ENCODE results near the gene LTB4R.

LTB4R gene

DNA sequence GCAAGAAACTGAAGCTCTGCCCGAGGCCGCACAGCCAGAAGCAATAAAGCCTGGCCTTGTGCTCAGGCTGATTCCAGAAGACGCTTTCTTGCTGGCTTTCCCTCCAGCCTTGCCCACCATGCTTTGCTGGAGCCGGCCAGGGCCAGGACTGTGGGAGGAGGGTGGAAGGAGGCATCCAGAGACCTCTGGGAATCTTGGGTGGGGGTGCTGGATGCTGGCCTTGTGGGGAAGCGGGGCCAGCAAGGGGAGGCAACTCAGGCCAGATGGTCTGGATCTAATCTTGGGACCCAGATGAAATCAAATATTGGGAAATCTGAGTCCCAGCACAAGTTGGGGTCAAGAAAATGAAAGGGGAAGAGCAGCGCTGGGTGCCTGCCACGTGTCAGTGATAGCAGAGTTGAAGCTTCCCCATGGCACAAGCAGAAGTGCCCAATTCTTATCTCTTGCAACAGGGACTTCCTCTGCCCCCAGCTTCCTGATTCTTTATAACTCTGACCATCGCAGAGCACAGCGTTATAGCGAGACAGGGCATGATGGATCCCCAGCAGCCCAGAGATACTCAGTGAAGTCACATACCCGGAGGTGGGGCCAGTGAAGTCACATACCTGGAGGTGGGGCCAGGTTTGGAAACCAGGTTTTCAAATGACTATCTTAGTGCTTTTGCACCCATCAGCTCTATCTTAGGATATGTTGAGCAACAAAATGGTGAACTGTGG lies 33.5 kb upstream of the LTB4R start:
- no peak for DNase-seq (ENCODE audit: low read depth in 1 of 2, low spot score in 1 of 2)

GRCh38 chr14:24278424-24278823 lies 32.9 kb upstream of the LTB4R start:
- no peak for DNase-seq (ENCODE audit: low read depth in 1 of 2, low spot score in 1 of 2)

GRCh38 chr14:24279301-24280186 lies 31.8 kb upstream of the LTB4R start:
- DNase-seq (ENCODE audit: low read depth in 1 of 2, low spot score in 1 of 2), result peak in 1 of 2 donors; percentile 9

- DNase-seq (ENCODE audit: low read depth in 1 of 2, low spot score in 1 of 2), result no peak
Observed at GRCh38 chr14:24280797-24281460, 30.4 kb upstream of the LTB4R start.

DNA sequence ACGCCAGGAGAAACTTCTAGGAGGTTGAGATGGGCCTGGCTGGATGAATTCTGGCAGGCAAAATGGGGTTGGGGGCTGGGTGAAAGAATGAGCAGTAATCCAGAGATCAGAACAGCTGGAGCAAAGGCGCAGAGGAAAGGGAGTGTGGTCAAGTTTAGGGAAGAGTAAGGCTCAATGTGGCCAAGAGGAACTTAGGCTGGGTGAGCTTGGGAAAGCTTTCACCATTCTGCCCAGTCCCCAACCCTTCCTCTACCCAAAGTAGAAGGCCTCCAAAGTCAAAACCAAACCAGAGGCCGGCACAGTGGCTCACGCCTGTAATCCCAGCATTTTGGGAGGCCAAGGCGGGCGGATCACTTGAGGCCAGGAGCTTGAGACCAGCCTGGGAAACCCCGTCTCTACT lies 29.7 kb upstream of the LTB4R start:
- no peak for DNase-seq (ENCODE audit: low read depth in 1 of 2, low spot score in 1 of 2)

DNA sequence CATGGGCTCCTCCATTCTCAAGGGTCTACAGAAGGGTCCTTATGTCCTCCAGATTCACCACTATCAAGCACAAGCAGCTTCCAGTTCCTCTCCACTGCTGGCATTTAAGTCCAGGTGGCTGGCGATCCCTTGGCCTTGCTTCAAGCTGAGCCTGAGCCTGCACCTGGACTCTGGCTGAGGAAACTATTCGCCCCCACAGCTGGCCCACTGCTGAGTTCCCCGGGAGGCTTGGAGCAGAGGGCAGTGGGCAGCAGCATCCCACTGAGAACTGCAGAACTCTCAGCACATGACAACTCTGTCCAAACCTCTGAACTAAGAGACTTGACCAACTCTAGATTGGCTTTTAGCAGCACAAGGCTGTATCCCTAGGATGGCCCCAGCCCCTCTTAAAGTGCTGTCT lies 28.6 kb upstream of the LTB4R start:
- no peak for DNase-seq (ENCODE audit: low read depth in 1 of 2, low spot score in 1 of 2)

- no peak for DNase-seq (ENCODE audit: low read depth in 1 of 2, low spot score in 1 of 2)
Observed at GRCh38 chr14:24283796-24284460, 27.4 kb upstream of the LTB4R start.

- no peak for DNase-seq (ENCODE audit: low read depth in 1 of 2, low spot score in 1 of 2)
Observed at GRCh38 chr14:24284501-24285035, 26.7 kb upstream of the LTB4R start.

- DNase-seq (ENCODE audit: low read depth in 1 of 2, low spot score in 1 of 2), result no peak
Observed at GRCh38 chr14:24285351-24285750, 26.0 kb upstream of the LTB4R start.

DNA sequence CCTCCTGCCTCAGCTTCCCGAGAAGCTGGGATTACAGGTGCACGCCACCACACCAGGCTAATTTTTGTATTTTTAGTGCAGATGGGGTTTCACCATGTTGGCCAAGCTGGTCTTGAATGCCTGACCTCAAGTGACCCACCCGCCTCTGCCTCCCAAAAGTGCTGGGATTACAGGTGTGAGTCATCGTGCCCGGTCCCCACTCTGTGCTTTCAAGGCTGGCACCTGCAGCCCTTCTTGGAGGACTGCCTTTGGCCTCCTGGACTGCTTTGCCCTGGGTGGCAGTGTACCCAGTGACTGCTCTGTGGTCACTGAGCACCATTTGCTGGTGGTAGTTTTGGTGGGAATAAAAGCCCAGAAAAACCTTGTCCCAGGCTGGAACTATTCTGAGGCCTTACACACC lies 24.3 kb upstream of the LTB4R start:
- DNase-seq (ENCODE audit: low read depth in 1 of 2, low spot score in 1 of 2), result no peak

DNA sequence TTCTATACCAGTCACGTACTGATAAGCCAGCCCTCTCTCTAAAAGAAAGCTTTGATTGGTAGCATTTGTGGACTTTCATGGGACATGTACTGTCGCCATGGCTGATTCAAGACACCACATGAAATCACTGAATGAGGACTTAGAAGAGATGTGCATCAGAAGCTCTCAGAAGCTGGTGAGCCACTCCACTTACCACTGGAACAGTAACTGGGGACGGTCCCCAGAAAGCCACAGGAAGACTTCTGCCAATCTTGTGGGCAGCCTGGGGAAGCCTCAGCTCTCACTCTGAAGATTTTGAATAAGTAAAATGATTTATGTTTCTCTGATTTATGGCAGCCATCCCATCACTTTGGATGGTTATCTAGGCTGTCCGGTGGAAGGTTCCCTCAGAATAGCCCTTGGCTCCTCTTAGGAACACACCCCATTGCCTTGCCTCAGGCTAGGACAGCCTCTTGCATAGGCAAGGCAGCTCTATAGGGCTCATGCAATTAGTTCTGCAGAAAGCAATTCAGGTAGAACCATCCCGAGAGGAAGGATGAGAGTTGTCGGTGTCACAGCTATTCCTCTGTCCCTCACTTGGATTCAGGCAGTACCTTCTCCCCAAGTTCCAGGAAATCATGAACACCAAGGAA lies 21.5 kb upstream of the LTB4R start:
- no peak for DNase-seq (ENCODE audit: low read depth in 1 of 2, low spot score in 1 of 2)

DNA sequence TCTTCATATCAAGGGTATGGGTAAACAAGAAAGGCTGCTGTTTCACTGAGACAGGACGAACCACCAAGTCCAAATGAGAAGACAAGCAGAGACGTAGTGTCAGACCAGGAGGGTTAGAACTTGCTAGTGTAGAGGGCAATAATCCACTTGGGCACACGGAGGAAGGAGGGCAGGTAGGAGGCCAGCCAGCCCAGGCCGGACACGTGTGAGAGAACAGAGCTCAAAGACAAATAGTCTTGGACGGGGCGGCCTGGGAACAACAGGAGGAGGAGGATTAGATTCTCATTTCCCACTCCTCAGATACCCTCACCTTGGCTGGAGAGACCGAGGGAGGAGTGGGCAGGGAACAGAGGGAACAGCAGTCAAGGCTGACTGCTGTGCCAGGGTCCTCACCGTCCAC lies 20.6 kb upstream of the LTB4R start:
- DNase-seq (ENCODE audit: low read depth in 1 of 2, low spot score in 1 of 2), result no peak

- DNase-seq (ENCODE audit: low read depth in 1 of 2, low spot score in 1 of 2), result no peak
Observed at GRCh38 chr14:24291446-24292117, 19.7 kb upstream of the LTB4R start.

GRCh38 chr14:24292118-24292807 lies 19.0 kb upstream of the LTB4R start:
- no peak for DNase-seq (ENCODE audit: low read depth in 1 of 2, low spot score in 1 of 2)

DNA sequence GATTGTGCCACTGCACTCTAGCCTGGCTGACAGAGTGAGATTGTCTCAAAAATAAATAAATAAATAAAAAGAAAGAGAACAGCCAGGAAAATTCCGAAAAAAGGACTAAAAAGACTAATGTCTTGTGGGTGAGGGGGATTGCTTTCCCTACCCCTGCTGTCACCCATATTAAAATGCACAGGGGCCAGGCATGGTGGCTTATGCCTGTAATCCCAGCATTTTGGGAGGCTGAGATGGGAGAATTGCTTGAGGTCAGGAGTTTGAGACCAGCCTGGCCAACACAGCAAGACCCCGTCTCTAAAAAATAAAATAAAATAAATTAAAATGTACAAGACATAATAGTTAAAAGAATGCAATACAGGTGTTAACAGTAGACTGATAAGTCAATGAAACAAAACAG lies 17.8 kb upstream of the LTB4R start:
- DNase-seq (ENCODE audit: low read depth in 1 of 2, low spot score in 1 of 2), result no peak

- peak; percentile 35 to 59 for DNase-seq (ENCODE audit: low read depth in 1 of 2, low spot score in 1 of 2)
Observed at GRCh38 chr14:24296341-24297157, 14.8 kb upstream of the LTB4R start.

DNA sequence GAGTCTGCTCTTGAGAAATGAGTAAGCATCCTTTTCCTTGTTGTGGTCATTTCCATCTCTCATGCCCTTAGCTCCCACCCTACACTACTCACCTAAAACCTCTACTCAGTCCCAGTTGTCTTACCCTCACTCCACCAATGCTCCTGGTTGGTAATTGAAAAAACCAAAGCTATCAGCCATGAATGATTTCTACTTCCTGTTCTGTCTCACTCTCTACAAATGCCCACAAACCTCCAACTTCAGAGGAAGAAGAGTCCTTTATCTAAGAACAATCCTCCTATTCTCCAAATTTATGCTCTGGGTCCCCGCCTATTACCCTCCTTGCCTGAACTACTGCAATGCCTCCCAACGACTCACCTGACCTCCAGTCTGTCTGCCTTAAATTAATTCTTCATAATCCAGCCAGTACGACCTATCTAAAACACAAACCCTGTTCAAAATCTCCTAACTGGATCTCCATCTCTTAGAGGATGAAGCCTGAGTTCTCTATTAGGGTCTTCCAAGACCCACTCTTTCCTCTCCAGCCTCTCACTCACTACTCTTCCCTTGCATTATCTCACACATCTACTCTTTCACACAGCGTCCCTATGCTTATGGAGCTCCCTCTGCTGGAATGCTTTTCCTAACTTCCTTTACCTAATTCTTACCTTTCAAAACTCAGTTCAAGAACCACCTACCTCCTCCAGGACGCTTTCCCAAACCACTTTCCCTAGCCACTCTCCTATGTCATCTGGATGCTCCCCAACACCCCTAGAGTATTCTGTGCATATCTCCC lies 13.9 kb upstream of the LTB4R start:
- DNase-seq (ENCODE audit: low read depth in 1 of 2, low spot score in 1 of 2), result no peak

- no peak for DNase-seq (ENCODE audit: low read depth in 1 of 2, low spot score in 1 of 2)
Observed at GRCh38 chr14:24298892-24299254, 12.4 kb upstream of the LTB4R start.

All from activated T-helper 1 cell treated with anti-CD3 and anti-CD28 coated beads, Interleukin-2, amount 50 U/mL, for 16 hours (primary cell).